NCI-H1694 treated with DMSO at 0.1 percent for 48 hours (cell line): ENCODE results near the gene PXK.

ENCODE experiments used
- DNase-seq: peaks from one replicate; lab custom pipeline; 2025; lab: John Stamatoyannopoulos, UW

PXK gene

GRCh38 chr3:58347984-58348383 lies 15.3 kb downstream of the PXK start:
- DNase-seq, result no peak

GRCh38 chr3:58349792-58350626 lies 17.3 kb downstream of the PXK start:
- no peak for DNase-seq

GRCh38 chr3:58350627-58351013 lies 17.9 kb downstream of the PXK start:
- DNase-seq, result no peak

GRCh38 chr3:58351920-58352319 lies 19.2 kb downstream of the PXK start:
- DNase-seq, result no peak

DNA sequence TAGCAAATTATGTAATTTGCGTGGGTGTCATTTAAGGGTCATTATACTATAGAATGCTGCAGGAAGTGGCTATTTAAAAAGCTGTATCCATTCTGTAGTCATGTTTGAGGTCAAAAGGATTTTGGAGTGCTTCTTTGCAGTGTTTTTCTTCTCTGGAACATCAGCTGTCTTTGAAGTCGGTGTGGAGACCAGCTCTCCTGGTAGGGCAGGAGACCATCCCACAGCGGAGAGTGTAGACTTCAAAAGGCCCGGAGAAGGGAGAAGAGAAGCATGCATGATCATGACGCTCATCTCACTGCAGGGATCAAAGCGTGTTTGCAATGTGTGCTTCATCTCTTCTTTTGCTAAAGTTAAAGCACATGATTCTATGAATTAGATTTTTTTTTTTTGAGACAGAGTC lies 19.9 kb downstream of the PXK start:
- no peak for DNase-seq

- no peak for DNase-seq
Observed at GRCh38 chr3:58353722-58354553, 21.2 kb downstream of the PXK start.

- no peak for DNase-seq
Observed at GRCh38 chr3:58355179-58355578, 22.5 kb downstream of the PXK start.

GRCh38 chr3:58356054-58356453 lies 23.4 kb downstream of the PXK start:
- peak; percentile 8 for DNase-seq

GRCh38 chr3:58357402-58357801 lies 24.7 kb downstream of the PXK start:
- no peak for DNase-seq

- DNase-seq, result no peak
Observed at GRCh38 chr3:58358092-58358491, 25.4 kb downstream of the PXK start.

GRCh38 chr3:58358808-58359207 lies 26.1 kb downstream of the PXK start:
- no peak for DNase-seq

GRCh38 chr3:58359621-58360020 lies 26.9 kb downstream of the PXK start:
- no peak for DNase-seq

DNA sequence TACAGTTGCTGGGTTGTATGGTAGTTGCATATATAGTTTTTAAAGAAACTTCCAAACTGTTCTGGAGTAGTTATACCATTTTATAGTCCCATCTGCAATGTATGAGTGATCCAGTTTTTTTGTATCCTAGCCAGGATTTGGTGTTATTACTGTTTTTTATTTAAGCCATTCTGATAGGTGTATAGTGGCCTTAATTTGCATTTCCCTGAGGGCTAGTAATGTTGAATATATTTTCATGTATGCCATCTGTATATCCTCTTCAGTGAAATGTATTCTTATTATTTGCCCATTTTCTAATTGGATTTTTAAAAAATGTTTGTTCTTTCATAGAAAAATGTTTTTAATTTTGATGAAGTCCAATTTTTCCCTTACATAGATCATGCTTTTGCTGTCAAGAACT lies 29.2 kb downstream of the PXK start:
- peak; percentile 17 for DNase-seq

- DNase-seq, result no peak
Observed at GRCh38 chr3:58366699-58367098, 34.0 kb downstream of the PXK start.

GRCh38 chr3:58369038-58369437 lies 36.3 kb downstream of the PXK start:
- DNase-seq, result no peak

- DNase-seq, result no peak
Observed at GRCh38 chr3:58369876-58370275, 37.2 kb downstream of the PXK start.

DNA sequence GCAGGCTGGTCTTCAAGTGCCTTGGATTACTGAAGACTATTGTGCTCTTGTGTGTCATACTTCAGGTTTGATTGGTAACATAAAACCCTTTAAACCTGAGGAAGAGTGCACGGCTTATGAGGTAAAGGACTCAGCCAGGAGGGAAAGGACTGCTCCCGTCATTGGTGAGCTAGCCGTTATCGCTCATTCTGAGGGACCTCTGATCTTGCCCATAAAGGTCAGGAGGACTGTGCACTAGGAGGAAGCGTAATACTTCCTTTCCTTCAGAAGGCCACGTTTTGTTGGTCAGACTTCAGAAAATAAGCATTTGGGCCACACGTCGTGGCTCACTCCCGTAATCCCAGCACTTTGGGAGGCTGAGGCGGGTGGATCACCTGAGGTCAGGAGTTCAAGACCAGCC lies 37.7 kb downstream of the PXK start:
- no peak for DNase-seq

GRCh38 chr3:58371754-58372153 lies 39.1 kb downstream of the PXK start:
- no peak for DNase-seq

- no peak for DNase-seq
Observed at GRCh38 chr3:58375254-58375653, 42.6 kb downstream of the PXK start.

GRCh38 chr3:58377168-58377567 lies 44.5 kb downstream of the PXK start:
- no peak for DNase-seq

- DNase-seq, result no peak
Observed at GRCh38 chr3:58377750-58378149, 45.1 kb downstream of the PXK start.

DNA sequence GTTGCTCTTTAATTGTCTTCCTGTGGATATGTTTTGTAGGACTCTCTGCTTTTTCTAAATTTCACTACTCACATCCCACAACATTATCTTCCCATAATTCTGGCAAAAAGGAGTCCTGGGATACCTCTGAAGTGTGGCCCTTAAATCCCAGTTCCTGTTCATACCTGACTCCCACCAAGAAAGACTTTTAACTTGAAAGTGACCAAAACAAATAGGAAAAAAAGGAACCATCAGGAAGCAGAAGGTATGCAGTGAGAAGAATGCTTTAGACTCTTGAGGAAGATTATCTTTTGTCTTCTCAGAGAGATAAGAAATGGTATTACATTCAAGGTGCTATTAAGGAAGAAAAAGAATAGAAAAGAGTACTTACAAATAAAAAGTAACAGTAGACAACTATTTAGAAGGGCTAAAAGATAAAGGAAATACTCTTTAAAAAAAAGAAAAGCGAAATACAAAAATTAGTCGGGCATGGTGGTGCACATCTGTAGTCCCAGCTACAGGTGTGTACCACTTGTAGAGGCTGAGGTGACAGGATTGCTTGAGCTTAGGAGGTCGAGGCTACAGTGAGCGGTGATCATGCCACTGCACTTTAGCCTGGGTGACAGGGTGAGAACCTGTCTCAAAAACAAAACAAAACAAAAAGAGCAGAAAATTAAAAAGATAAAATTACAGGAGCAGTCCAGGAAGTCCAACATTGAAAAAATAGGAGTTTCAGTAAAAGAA lies 46.8 kb downstream of the PXK start:
- no peak for DNase-seq

- DNase-seq, result no peak
Observed at GRCh38 chr3:58383476-58383875, 50.8 kb downstream of the PXK start.
